HCT116 (cell line): ENCODE data around the gene METTL26. TPM values are rescaled to one million over a fixed set of nuclear protein-coding genes. Genes with fewer than 3 reads are reported as not detected.

Source experiments
- ATAC-seq: fragments of 200-7000 bp; cut with Tn5 transposase; 2 replicates; pipeline ENCODE4 v1.9.1; 2020; ENCODE audit warnings: mild to moderate bottlenecking, moderate library complexity
- BruUV-seq: library from RNA; stranded (reverse); fragments of 400-500 nt; replicated peaks from 2 replicates; lab custom pipeline; 2021; lab: Mats Ljungman, UMichigan
- CTCF ChIA-PET: fragments of 300-600 bp; sonication (Branson Sonifier 250); formaldehyde crosslinking; loops from one replicate; lab custom pipeline; 2021; ENCODE audit warnings: antibody characterized with exemption; lab: Charles Lee
- POLR2A ChIA-PET: fragments of 300-600, 350-600 bp; sonication (Branson Sonifier 250); formaldehyde crosslinking; loops from one replicate; lab custom pipeline; 2021; ENCODE audit warnings: antibody characterized with exemption; lab: Charles Lee
- RAD21 ChIA-PET, 2 experiments: fragments of 300-600 bp; sonication (Branson Sonifier 250); formaldehyde crosslinking; loops; one replicate each; lab custom pipeline; 2023; ENCODE audit warnings: low total read pairs in 2 of 2; ENCODE audit not compliant: uncharacterized antibody in 2 of 2, unreplicated experiment in 2 of 2, low non-redundant PET in 1 of 2; lab: Charles Lee
- DNase-seq: peaks from one replicate; pipeline ENCODE4 v3.0.0-alpha.2; 2010; ENCODE audit warnings: low read depth, low spot score
- H2AFZ ChIP-seq: fragments of 200-600 bp; shearing (Covaris generic), sonication (generic); 2 replicates; pipeline ENCODE4 v1.6.1; 2017; ENCODE audit warnings: low read depth, mixed run types, mixed read lengths, antibody characterized with exemption, low read length; ENCODE audit not compliant: poor library complexity, severe bottlenecking
- H3K27ac ChIP-seq: 2 replicates; pipeline ENCODE4 v1.5.1; 2012; ENCODE audit warnings: low read depth, low read length
- H3K27me3 ChIP-seq: fragments of 200-600 bp; sonication (generic); 2 replicates; pipeline ENCODE4 v1.6.1; 2016; ENCODE audit warnings: mixed run types, low read length, mixed read lengths; ENCODE audit not compliant: insufficient read depth
- H3K36me3 ChIP-seq, 2 experiments: fragments of 200-500 bp in 1 of 2; fragments of 200-600 bp in 1 of 2; sonication (Bioruptor generic) in 1 of 2; sonication (generic) in 1 of 2; 2 replicates each; pipeline versions ENCODE4 v1.5.1 to v1.6.1; 2014 to 2016; ENCODE audit warnings: low read length in 2 of 2, inconsistent platforms in 1 of 2, mixed read lengths in 1 of 2, mixed run types in 1 of 2; ENCODE audit not compliant: insufficient read depth in 2 of 2, control insufficient read depth in 1 of 2
- H3K4me1 ChIP-seq, 2 experiments: fragments of 200-600 bp in 1 of 2; sonication (generic) in 1 of 2; 2 replicates each; pipeline versions ENCODE4 v1.5.1 to v1.6.1; 2012 to 2017; ENCODE audit warnings: low read length in 2 of 2, inconsistent platforms in 1 of 2, mild to moderate bottlenecking in 1 of 2, mixed read lengths in 1 of 2, mixed run types in 1 of 2, moderate library complexity in 1 of 2; ENCODE audit not compliant: insufficient read depth in 2 of 2, control insufficient read depth in 1 of 2
- H3K4me2 ChIP-seq: fragments of 200-600 bp; sonication (generic); 2 replicates; pipeline ENCODE4 v1.6.1; 2017; ENCODE audit warnings: mixed run types, low read length, mixed read lengths
- H3K4me3 ChIP-seq, 2 experiments: fragments of 200-600 bp in 1 of 2; sonication (generic) in 1 of 2; replicated peaks in 1 of 2; 2 replicates each; pipeline ENCODE4 v1.5.1; 2011 to 2016; ENCODE audit warnings: low read length in 2 of 2, control low read depth in 1 of 2, low read depth in 1 of 2, mild to moderate bottlenecking in 1 of 2, mixed read lengths in 1 of 2, mixed run types in 1 of 2
- H3K79me2 ChIP-seq: fragments of 200-600 bp; sonication (generic); 2 replicates; pipeline ENCODE4 v1.6.1; 2017; ENCODE audit warnings: mild to moderate bottlenecking, mixed run types, low read length, moderate library complexity, mixed read lengths; ENCODE audit not compliant: insufficient read depth
- H3K9ac ChIP-seq: fragments of 200-600 bp; sonication (generic); 2 replicates; pipeline ENCODE4 v1.6.1; 2016; ENCODE audit warnings: low read length, mixed read lengths
- H3K9me2 ChIP-seq: fragments of 200-600 bp; sonication (generic), shearing (Covaris generic); 2 replicates; pipeline ENCODE4 v1.6.1; 2017; ENCODE audit warnings: mixed run types, mild to moderate bottlenecking, moderate library complexity; ENCODE audit not compliant: insufficient read depth
- H3K9me3 ChIP-seq, 2 experiments: fragments of 200-500 bp in 1 of 2; fragments of 200-600 bp in 1 of 2; sonication (Bioruptor generic) in 1 of 2; sonication (generic) in 1 of 2; 2 replicates each; pipeline ENCODE4 v1.6.1; 2014 to 2017; ENCODE audit warnings: low read length in 2 of 2, mixed read lengths in 2 of 2, inconsistent platforms in 1 of 2, low read depth in 1 of 2, mild to moderate bottlenecking in 1 of 2, mixed run types in 1 of 2, moderate library complexity in 1 of 2; ENCODE audit not compliant: control insufficient read depth in 1 of 2, insufficient read depth in 1 of 2
- H4K20me1 ChIP-seq: fragments of 200-600 bp; sonication (generic), shearing (Covaris generic); 2 replicates; pipeline ENCODE4 v1.6.1; 2017; ENCODE audit warnings: mixed run types, mild to moderate bottlenecking, moderate library complexity; ENCODE audit not compliant: insufficient read depth
- CEBPB ChIP-seq: IDR thresholded peaks from 2 replicates; pipeline ENCODE4 v1.6.1; 2012; ENCODE audit warnings: low read depth
- CTCF ChIP-seq, 3 experiments: fragments of 200-600 bp in 1 of 3; sonication (generic) in 1 of 3; IDR thresholded peaks in 2 of 3; conservative IDR thresholded peaks in 1 of 3; 2 replicates each; pipeline ENCODE4 v1.5.1; 2012 to 2017; ENCODE audit warnings: low read depth in 2 of 3, low read length in 2 of 3, antibody characterized with exemption in 1 of 3, borderline replicate concordance in 1 of 3, control low read depth in 1 of 3, mild to moderate bottlenecking in 1 of 3, mixed read lengths in 1 of 3, mixed run types in 1 of 3, moderate library complexity in 1 of 3; ENCODE audit not compliant: insufficient read depth in 1 of 3
- JUND ChIP-seq: IDR thresholded peaks from 2 replicates; pipeline ENCODE4 v1.6.1; 2012
- POLR2A ChIP-seq: IDR thresholded peaks from 2 replicates; pipeline ENCODE4 v1.7.0; 2011; ENCODE audit warnings: borderline replicate concordance; ENCODE audit not compliant: insufficient read depth, insufficient read length; ENCODE audit errors: extremely low read depth
- POLR2AphosphoS5 ChIP-seq: IDR thresholded peaks from 2 replicates; pipeline ENCODE4 v1.6.1; 2011; ENCODE audit warnings: mild to moderate bottlenecking, low read depth, low read length, moderate library complexity
- SRF ChIP-seq: IDR thresholded peaks from 2 replicates; pipeline ENCODE4 v1.6.1; 2012; ENCODE audit warnings: low read depth
- intact Hi-C: fragments of 100-400 bp; cut with micrococcal nuclease; formaldehyde crosslinking; loops from 2 replicates; pipeline ENCODE4 v1.10.0; 2022
- total RNA-seq: library from RNA; stranded (reverse); gene quantifications from one replicate; pipeline ENCODE4 v1.2.1, GENCODE V29; 2021; ENCODE audit not compliant: unreplicated experiment

METTL26 gene
- total RNA-seq, 1 experiment from 2014 or later: 85.7 TPM

GRCh38 chr16:620700-621525, 15.2 kb downstream of the METTL26 start:
- H3K4me3 ChIP-seq: no peak overlapping the region
- TF ChIP-seq CEBPB (no peak), POLR2A (no peak), JUND (no peak)
- H3K79me2 ChIP-seq: no peaks in the 10 kb centered on the region
- no peaks in the 10 kb centered on the region for H4K20me1 ChIP-seq
- ATAC-seq (no peak), DNase-seq (no peak)
- no peaks in the 10 kb centered on the region for H3K9me3 ChIP-seq
- no peak overlapping the region for H2AFZ ChIP-seq
- no peaks in the 10 kb centered on the region for H3K36me3 ChIP-seq
- H3K4me1 ChIP-seq: peaks cover 12 to 28% of the 10 kb centered on the region in 2 experiments
- intact Hi-C loops: no loop called here
- CTCF ChIA-PET: no interaction called here
- RAD21 ChIA-PET: no interaction called here
- peak overlapping the region; percentile 62 for H3K4me2 ChIP-seq
- POLR2A ChIA-PET: no interaction called here
- no peaks in the 10 kb centered on the region for H3K27me3 ChIP-seq
- peak overlapping the region; percentile 53; the same call in 1 of the 2 replicates for H3K27ac ChIP-seq
- H3K9ac ChIP-seq: no peak overlapping the region
- BruUV-seq: no TSS peak
- H3K9me2 ChIP-seq: no peaks in the 10 kb centered on the region

GRCh38 chr16:619476-620100, 16.5 kb downstream of the METTL26 start:
- no TSS peak for BruUV-seq
- H3K27me3 ChIP-seq: no peaks in the 10 kb centered on the region
- no peaks in the 10 kb centered on the region for H3K9me3 ChIP-seq
- CTCF ChIA-PET: no interaction called here
- no peaks in the 10 kb centered on the region for H3K36me3 ChIP-seq
- no peak overlapping the region for H2AFZ ChIP-seq
- H3K4me3 ChIP-seq: no peak overlapping the region
- no peaks in the 10 kb centered on the region for H4K20me1 ChIP-seq
- no peak overlapping the region for H3K27ac ChIP-seq
- RAD21 ChIA-PET: no interaction called here
- H3K4me1 ChIP-seq: peaks cover 8 to 22% of the 10 kb centered on the region in 2 experiments
- ATAC-seq (no peak), DNase-seq (no peak)
- no peaks in the 10 kb centered on the region for H3K9me2 ChIP-seq
- peaks cover 6% of the 10 kb centered on the region; the same call in 1 of the 2 replicates for H3K79me2 ChIP-seq
- H3K4me2 ChIP-seq: no peak overlapping the region
- intact Hi-C loops: no loop called here
- TF ChIP-seq CTCF (IDR thresholded peaks at IDR 0.05 in 2 of 3, conservative IDR thresholded peaks at IDR 0.05 in 1 of 3; ENCODE audit: borderline replicate concordance in 1 of 3, insufficient read depth in 1 of 3, low read depth in 2 of 3, low read length in 2 of 3) (no peak), SRF (no peak), POLR2AphosphoS5 (no peak), POLR2A (no peak)
- H3K9ac ChIP-seq: no peak overlapping the region
- POLR2A ChIA-PET: no interaction called here
